HG03469 (cell line): ENCODE measurements around the gene EPB41.

Source experiments
- ATAC-seq: cut with Tn5 transposase; IDR thresholded peaks from one replicate; pipeline ENCODE4 v1.9.1; 2021; ENCODE audit warnings: mild to moderate bottlenecking, moderate library complexity, moderate number of reproducible peaks; ENCODE audit not compliant: unreplicated experiment

The EPB41 gene

DNA sequence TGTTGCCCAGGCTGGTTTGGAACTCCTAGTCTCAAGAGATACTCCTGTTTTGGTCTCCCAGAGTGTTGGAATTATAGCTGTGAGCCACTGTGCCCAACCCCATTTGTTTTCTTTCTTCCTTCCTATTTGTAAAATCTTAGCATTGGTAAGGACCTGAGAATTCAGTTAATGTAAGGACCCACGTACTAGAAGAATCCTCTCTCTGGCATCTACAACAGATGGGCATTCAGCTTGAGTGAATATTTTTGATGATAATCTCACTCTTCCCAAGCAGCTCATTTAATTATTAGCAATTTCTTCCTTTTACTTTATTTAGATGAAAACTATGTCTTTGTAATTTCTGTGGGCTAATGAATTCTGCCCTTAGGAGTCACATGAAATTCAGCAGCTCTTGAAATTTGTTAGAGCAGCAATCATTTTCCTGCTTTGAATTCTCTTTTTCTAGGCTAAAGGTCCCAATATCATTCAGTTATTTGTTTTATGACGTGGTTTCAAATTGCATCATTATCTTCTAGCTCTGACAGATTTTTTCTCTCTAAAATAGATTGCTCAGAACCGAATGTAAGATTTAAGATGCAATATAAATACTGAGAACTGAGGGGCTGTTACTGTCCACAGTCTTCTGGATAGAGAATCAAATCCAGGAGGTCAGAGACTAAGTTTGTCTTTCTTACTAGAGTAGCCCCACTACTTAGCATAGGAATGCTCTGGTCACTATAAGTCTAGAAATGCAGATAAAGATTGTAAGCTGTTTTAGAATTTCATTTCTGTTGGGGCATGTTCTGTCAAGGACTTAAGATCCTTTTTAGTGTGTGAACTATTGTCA is 59.4 kb downstream of the EPB41 start:
- ATAC-seq, result no peak

DNA sequence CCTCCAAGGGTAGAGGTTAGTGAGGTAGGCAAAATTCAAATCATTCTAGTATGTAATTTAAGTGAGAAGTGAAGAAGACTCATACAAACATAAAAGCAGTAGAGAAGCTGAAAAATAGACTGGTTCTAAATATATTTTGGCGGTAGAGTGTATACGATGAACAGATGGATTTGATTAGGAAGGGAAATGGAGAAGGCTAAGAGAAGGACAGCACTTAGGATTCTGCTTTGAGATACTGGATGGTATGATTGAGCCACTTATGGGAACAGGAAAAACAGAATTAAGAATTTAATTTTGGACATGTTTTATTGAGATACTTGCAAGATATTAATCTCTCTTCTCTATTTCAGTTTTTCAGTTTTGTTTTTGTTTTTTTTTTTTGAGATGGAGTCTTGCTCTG is 60.1 kb downstream of the EPB41 start:
- ATAC-seq, result no peak

DNA sequence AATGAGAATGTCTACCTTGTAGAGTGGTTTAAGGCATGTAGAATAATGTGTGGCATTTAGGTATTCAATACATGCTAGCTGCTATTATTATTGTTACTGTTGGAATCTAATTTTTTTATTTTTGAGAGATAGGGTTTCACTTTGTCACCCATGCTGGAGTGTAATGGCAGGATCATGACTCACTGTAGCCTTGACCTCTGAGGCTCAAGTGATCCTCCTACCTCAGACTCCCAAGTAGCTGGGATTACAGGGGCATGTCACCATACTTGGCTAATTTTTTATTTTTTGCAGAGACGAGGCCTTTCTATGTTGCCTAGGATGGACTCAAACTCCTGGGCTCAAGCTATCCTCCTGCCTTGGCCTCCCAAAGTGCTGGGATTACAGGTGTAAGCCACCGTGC is 61.9 kb downstream of the EPB41 start:
- no peak for ATAC-seq

DNA sequence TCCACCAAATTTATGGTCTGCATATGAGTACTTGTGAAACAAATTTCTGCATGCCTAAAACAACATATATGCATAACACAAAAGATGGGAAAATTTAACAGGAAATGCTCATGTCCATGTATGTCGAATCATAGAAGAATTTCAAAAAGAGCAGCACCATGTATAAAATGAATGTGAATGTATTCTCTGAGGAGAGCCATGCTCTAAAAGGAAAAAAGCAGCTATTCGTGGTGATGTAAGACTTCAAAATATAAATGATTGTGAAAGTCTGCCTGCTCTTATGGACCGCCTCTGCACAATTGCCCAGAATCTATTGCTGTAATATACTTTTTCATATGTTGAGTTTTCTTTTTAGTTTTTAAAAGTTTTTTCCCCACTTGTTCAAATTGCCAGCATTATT is 66.8 kb downstream of the EPB41 start:
- no peak for ATAC-seq

DNA sequence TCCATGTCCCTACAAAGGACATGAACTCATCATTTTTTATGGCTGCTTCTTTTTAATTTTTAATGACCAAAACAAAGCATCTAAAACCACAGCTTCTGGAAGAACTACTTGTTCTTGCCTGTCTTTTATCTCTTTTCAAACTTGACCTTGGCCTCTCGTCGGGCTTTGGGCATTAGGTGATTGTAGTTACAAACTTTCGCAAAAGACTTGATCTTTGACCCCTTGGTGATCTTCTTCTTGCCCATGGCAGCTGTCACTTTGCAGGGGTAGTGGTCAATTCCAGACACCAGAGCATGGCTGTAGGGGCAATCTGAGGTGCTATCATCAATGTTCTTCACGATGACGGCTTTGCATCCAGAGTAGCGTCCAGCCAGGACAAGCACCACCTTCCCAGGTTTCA is 67.8 kb downstream of the EPB41 start:
- ATAC-seq, result no peak

DNA sequence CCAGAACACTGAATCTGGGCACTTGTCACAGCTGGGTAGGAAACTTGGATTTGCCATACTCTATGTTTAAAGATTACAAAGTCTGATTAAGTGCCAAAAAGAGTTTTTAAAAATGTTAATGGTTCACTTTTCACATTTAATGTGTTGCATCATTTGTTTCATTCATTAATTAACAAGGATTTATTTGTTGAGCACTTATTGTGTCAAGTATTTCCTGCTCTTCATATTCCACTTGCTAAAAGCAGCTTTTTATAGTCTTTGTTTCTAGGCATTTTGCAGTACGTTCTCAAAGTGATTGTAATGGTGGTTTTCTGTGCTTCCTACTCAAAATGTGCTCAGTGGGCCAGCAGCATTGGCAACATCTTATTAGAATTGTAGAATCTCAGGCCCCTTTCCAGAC is 68.7 kb downstream of the EPB41 start:
- no peak for ATAC-seq

DNA sequence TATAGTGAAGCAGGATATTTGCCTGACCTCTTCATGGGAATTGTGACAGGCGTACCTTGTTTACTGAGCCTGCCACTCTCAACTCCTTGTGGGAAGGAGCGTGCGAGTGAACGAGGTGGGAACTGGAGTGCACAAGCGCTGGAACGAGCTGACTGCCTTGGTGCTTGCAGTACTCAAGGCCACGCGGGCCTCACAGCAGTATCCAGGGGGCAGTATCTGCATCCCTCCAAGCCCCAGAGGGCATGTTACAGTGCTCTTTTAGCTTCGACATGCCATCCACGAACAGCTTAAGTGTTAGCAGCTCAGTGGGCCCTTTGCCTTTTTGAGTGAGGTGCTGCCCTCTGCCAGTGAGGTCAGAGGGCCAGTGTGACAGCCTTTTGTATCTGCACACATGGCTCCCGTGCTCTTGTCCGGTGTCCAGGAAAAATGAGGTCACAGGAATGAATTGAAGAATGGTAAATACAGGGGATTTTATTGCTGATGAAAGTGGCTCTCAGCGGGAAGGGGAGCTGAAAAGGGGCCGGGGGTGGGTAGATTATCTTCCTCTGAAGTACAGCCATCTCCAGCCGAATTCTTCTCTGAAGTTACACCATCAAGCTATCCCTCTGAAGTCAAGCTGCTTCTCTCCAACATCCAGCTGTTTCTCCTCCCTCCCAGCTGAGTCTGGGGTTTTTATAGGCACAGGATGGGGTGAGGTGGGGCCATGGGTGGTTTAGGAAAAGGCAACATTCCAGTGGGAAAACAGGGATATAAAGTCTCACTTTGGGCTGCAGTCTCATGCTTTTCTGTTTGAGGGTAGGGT is 69.3 kb downstream of the EPB41 start:
- ATAC-seq, result no peak

DNA sequence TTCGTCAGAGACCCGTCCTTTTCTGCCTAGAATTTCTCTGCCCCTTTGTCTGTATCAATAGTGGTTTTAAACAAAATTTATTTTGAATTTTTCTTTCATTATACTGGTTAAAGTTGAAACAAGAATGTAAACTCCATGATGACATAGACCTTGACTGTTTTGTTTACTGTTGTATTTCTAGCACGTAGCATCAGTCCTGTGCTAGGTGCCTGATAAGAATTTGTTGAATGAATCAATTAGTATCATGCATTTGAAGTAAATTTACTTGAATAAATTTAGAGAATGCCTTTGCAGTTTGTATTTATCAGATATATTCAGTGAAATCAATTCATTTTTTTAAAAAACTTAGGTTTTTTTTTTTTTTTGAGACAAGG is 69.9 kb downstream of the EPB41 start:
- ATAC-seq, result no peak

DNA sequence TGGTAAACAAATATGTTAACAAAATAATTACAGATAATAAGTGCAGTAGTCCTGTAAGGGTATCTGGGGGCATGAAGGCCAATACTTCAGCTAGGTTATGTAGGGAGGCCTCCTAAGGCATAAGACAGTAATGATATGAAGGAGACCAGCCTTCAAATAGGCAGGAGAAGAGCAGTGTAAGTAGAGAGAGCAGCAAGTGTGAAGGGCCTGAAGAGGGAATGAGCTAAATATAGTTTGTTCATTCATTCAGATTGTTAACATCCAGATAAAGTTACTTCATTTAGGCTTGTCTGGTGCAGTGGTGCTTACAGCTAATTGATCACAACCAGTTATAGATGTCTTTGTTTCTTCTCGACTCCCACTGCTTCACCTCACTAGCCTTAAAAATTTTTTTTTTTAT is 71.1 kb downstream of the EPB41 start:
- ATAC-seq, result no peak

DNA sequence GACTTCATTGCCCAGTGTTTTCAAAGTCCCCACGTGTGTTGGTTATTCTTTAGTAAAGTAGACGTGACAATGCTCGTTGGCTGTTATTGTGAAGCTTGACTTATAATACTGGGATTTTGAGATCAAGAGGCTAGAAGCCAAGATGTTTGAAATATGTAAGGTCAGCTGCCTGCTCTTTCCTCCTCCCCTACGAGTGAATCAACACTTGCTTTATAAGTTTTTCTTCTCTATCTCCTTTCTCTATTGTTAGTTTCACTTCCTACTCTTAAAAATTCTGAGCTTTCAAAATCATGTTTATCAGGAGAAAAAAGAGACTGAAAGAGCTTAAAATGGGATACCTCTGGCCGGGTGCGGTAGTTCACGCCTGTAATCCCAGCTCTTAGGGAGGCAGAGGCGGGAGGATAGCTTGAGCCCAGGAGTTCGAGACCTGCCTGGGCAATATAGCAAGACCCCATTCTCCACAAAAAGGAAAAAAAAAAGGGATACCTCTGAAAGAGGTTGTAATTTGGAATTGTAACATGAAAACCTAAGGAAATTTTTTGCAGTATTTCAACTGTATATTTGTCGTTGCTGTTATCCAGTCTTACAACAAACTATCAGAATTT is 72.0 kb downstream of the EPB41 start:
- no peak for ATAC-seq

DNA sequence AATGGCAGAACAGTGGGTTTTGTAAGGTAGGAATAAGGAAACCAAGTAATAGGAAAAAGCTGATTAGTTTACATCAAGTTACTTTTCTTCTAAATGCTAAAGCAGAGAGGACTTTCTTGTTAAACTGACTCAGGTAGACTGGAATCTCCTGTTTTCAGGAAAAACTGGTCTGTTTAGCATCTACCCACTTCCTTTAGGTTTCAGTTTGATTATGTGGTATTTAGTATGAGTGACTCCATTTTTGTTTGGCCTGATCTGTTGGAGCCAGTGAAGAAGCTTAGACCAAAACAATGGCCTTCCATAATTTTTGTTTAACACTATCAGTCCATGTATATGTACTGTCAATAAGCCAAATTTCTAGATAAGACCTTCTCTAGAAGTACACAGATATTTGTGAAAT is 88.4 kb downstream of the EPB41 start:
- no peak for ATAC-seq

DNA sequence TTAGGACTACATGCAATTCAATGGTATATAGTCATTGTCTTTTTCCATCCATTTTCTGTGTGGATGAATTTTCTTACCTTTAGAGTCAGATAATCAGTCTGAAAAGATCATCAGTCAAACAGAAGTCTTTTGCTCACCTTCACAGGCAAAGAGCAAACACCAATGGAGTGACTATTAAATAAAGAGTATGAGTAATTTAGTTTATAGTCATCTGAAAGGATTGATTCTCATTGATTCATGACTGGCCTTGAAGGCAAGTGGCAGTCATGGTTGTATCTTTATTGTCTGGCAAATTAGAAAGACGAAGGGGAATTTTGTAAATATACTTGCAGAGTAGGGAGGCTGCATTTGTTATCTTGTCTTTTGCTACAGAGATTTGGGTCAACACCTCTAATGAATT is 89.9 kb downstream of the EPB41 start:
- no peak for ATAC-seq

DNA sequence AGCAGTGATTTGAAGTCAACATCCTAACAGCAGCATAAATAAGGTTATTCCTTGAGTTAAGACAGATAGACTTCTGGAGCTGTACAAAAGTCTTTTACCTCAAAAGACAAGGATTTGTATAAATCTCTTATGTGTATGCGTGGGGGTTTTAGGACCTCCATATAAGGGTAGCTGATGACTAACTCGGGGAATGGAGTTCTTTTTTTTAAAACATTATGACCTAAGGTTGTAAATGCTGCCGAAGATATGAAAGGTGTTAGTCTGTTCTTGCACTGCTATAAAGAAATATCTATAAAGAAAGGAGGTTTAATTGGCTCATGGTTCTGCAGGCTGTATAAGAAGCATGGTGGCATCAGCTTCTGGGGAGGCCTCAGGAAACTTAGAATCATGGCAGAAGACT is 90.4 kb downstream of the EPB41 start:
- ATAC-seq, result no peak

DNA sequence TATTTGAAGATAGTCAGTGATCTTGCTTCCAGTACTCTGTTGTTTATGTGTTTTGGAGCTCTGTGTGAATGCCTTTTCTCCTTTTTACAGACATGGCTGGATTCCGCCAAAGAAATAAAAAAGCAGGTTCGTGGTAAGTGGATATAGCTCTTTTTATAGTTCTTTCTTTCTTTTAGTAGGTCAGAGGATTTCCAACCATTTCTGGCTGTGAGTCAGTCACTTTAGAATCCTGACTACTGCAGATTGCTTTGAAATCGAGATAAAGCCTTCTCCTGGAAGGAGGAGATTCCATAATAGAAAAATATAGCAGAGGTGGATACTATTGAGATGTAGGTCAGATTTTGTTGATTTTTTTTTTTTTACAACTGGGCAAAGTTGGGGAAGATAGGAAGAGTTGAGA is 97.4 kb downstream of the EPB41 start:
- no peak for ATAC-seq

DNA sequence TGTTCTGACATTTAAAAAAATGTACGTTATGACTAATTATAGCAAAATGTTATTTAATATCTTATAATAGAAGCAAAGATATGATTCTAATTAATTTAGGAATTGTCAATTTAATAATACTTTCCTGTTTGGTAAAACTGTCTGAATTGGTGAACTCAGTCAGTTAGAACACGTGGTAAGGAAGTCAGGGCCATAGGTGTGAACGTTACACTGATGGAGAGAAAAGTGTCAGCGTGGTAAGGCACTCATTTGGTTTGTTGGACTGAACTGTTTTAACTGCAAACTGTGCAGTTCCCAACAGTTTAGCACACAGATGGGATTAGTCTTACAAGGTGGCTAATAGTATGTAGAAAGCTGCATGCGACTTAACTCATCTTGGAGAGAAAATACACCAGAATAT is 102.9 kb downstream of the EPB41 start:
- no peak for ATAC-seq

DNA sequence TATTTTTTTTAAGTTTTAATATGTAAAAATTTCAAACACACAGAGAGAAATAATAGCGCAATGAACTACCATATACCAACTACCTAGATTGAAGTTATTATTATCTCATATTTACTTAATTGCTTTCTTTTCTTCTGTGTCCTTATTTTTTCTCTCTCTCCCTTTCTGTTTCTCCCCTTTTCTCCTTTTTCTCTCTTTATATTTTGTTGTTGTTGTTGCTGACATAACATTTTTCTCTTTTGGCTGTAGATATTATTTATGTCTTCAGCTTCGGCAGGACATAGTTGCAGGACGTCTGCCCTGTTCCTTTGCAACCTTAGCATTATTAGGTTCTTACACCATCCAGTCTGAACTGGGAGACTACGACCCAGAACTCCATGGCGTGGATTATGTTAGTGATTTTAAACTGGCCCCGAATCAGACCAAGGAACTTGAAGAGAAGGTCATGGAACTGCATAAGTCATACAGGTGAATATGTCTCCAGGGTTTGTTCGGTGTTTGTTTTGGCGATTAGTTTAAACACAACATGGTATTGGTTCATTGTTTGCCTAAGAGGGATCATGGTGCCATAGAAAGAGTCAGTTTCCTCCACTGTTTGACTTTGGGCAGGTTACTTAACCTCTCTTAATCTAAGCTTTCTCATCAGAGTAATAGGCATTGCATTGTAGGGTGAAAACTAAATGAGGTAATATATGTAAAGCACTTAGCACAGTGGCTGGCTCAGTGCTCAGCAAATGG is 103.8 kb downstream of the EPB41 start:
- ATAC-seq, result no peak

DNA sequence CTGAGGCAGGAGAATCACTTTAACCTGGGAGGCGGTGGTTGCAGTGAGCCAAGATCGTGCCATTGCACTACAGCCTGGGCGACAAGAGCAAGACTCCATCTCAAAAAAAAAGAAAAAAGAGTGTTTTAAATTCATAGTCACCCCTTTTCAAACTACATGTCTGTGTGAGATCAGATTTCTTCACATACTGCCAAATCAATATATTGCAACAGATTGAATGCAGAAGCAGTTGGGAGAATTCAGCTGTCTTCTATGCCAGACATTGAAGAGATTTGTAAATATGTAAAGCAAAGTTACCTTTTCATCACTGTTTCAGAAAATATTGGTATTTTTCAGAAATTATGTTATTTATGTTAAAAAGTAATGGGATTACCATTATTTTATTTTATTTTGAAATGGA is 108.3 kb downstream of the EPB41 start:
- ATAC-seq, result no peak

DNA sequence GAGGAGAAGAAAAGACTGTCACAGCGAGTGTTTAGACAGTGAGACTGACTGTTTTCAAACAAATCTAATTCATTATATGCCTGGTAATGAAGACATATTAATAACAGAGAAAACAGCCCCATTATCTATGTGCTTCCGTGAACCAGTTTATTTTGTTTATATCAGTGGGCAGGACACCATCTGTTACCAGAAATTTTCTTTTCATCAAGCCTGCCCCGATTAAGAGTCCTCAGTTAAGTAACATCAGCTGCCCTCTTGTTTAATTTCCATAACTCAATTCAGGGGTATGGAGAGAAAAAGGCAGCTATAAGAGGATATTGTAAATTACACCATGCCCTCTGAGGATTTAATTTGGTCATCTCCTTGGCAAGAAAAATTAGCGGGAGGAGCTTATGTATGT is 115.3 kb downstream of the EPB41 start:
- ATAC-seq, result no peak

DNA sequence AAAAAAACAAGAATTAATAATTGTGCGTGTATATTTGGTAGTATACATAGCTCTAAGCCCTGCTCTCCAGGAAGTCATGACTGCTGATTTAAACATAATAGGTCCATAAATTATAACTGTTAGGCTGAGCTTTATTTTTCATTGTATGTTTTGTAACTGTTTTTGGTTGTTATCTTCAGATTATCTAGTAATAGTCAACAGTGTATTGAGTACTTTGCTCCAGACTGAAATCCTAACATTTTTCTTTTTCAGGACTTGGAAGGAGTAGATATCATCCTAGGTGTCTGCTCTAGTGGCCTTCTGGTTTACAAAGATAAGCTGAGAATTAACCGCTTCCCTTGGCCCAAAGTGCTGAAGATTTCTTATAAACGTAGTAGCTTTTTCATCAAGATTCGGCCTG is 118.5 kb downstream of the EPB41 start:
- no peak for ATAC-seq

DNA sequence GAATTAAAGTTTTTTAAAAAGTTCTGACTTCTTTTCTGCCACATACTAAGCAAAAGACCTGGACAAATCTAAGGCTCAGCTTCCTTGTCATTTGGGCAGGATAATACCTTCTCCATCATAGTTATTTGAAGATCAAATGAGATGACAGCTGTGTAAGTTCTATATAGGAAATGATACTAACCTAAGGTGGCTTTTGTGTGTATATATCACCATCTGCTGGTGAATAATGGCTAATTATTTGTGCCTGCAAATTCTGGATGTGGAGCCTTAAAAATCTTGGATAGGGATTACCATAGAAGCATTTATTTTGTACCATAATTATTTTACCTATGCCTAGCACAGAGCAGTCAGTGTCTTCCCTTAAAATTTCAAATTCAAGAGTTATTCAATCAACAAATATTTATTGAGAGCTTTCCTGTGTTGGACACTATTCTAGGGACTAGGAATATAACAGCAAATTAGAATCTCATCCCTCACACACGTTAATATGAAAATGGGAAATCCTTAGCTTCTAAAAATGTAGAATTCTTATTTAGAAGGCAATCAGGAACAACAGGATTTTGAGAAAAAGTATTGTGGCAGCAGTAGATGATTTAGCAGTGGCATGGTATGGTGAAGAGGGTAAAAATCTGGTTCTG is 119.6 kb downstream of the EPB41 start:
- ATAC-seq, result no peak
